NCI-H748 (cell line): ENCODE results near the gene ACVR2B.

ENCODE experiments used
- DNase-seq: peaks from one replicate; lab custom pipeline; 2025; ENCODE audit not compliant: unreplicated experiment; lab: John Stamatoyannopoulos, UW

ACVR2B gene

GRCh38 chr3:38457111-38458003 is 3.7 kb downstream of the ACVR2B start:
- no peak for DNase-seq

- DNase-seq = no peak
These were observed 5.3 kb downstream of the ACVR2B start for GRCh38 chr3:38458796-38459498.

GRCh38 chr3:38459499-38460048 is 5.9 kb downstream of the ACVR2B start:
- DNase-seq = no peak

- DNase-seq = no peak
These were observed 6.9 kb downstream of the ACVR2B start for GRCh38 chr3:38460377-38461270.

GRCh38 chr3:38465588-38466154 is 12.0 kb downstream of the ACVR2B start:
- DNase-seq = no peak

- DNase-seq = no peak
These were observed 15.1 kb downstream of the ACVR2B start for GRCh38 chr3:38468765-38469164.

GRCh38 chr3:38469852-38470251 is 16.2 kb downstream of the ACVR2B start:
- DNase-seq = no peak

GRCh38 chr3:38471260-38471857 is 17.7 kb downstream of the ACVR2B start:
- no peak for DNase-seq

- no peak for DNase-seq
These were observed 18.7 kb downstream of the ACVR2B start for GRCh38 chr3:38472342-38472741.

- DNase-seq = no peak
These were observed 19.5 kb downstream of the ACVR2B start for GRCh38 chr3:38473229-38473628.

- DNase-seq = no peak
These were observed 21.4 kb downstream of the ACVR2B start for GRCh38 chr3:38474928-38475605.

GRCh38 chr3:38475716-38476115 is 22.0 kb downstream of the ACVR2B start:
- no peak for DNase-seq

GRCh38 chr3:38476157-38476756 is 22.6 kb downstream of the ACVR2B start:
- DNase-seq = no peak

- no peak for DNase-seq
These were observed 23.5 kb downstream of the ACVR2B start for GRCh38 chr3:38477057-38477820.

GRCh38 chr3:38477839-38478450 is 24.3 kb downstream of the ACVR2B start:
- DNase-seq = no peak

GRCh38 chr3:38478901-38479300 is 25.2 kb downstream of the ACVR2B start:
- no peak for DNase-seq

GRCh38 chr3:38479431-38480092 is 25.9 kb downstream of the ACVR2B start:
- DNase-seq = peak; percentile 46

GRCh38 chr3:38480093-38480445 is 26.4 kb downstream of the ACVR2B start:
- DNase-seq = no peak
